ENCODE results near the gene MBD1.

DNA sequence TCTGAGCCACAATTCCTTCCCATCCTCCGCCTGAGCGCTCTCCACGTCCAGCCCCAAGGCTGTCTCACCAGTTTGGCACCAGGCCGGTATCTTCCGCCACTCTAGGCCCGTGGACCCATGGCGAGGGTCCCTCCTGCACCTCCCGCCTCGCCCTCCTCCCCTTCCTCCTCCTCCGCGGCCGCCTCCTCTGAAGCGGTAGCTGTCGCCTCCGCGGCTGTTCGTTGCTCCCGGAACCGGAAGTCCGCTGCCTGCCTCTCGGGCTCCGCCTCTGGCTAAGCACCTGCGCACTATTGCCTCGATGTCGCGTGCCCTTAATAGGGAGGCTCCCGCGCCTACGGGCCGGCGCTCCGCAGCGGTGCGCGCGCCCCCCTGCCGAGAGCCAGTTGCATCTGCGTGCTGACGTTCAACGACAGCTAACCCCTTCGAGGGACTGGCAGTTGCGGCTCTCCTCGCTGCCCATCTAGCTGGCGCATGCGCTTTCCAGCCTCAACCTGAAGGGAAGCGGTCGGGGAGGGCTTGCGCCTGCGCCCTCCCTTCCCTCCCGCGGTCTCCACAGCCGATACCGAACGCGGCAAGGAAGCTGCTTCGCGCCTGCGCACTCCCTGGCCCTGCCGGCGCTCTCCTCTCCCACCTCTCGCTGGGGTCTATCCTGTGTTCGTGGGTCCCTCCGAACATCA, at the start of gene MBD1:
- TF ChIP-seq EZH2 (IDR thresholded peaks at IDR 0.05), result no peak
- peak; percentile 87 for TF ChIP-seq POLR2AphosphoS5 (IDR thresholded peaks at IDR 0.05; ENCODE audit: borderline replicate concordance, low read depth, low read length)
- no peak for TF ChIP-seq FOXP2 (optimal IDR thresholded peaks at IDR 0.05; ENCODE audit: control extremely low read depth, extremely low read length, insufficient read depth)

Measured in SK-N-MC (cell line).